GM23248 (cell line): ENCODE data around the gene PGC.

Experiments used
- EZH2 ChIP-seq: fragments of 200-600 bp; sonication (generic); IDR thresholded peaks from 2 replicates; pipeline ENCODE4 v1.6.1; 2018; ENCODE audit warnings: antibody characterized with exemption, mild to moderate bottlenecking; ENCODE audit not compliant: insufficient read depth, poor library complexity, severe bottlenecking
- EZH2phosphoT487 ChIP-seq: fragments of 200-600 bp; sonication (generic); IDR thresholded peaks from 2 replicates; pipeline ENCODE4 v1.6.1; 2018; ENCODE audit warnings: antibody characterized with exemption, moderate library complexity, mild to moderate bottlenecking, low read depth; ENCODE audit not compliant: insufficient read depth

GRCh38 chr6:41702771-41703494 is 44.3 kb downstream of the PGC start:
- TF ChIP-seq EZH2 (no peak), EZH2phosphoT487 (no peak)
